GM12878 (cell line): ENCODE results near the gene NDUFS4. TPM values are rescaled to one million over a fixed set of nuclear protein-coding genes. Genes with fewer than 3 reads are reported as not detected.

Source experiments
- ATAC-seq: fragments of 200-7000 bp; cut with Tn5 transposase; 3 replicates; pipeline ENCODE4 v1.9.1; 2020; ENCODE audit warnings: mild to moderate bottlenecking, moderate library complexity
- BruUV-seq: library from RNA; stranded (reverse); fragments of 400-500 nt; replicated peaks from 2 replicates; lab custom pipeline; 2021; lab: Mats Ljungman, UMichigan
- CTCF ChIA-PET: fragments of 300-600 bp; sonication (Branson Sonifier 250); formaldehyde crosslinking; extraction: SDS; loops from one replicate; lab custom pipeline; 2021; ENCODE audit warnings: inconsistent platforms; lab: Yijun Ruan, JAX
- POLR2A ChIA-PET: fragments of 350-600 bp; formaldehyde crosslinking; extraction: SDS; loops from one replicate; lab custom pipeline; 2021; ENCODE audit warnings: inconsistent platforms; lab: Charles Lee
- RAD21 ChIA-PET: fragments of 300-600 bp; sonication (Branson Sonifier 250); formaldehyde crosslinking; loops from one replicate; lab custom pipeline; 2023; ENCODE audit warnings: antibody characterized with exemption; ENCODE audit not compliant: unreplicated experiment; lab: Charles Lee
- SMC1A ChIA-PET: fragments of 300-600 bp; sonication (Branson Sonifier 250); formaldehyde crosslinking; loops from one replicate; lab custom pipeline; 2023; ENCODE audit not compliant: unreplicated experiment, uncharacterized antibody; lab: Charles Lee
- DNase-seq: peaks from one replicate; pipeline ENCODE4 v3.0.0-alpha.2; 2011; ENCODE audit warnings: low read depth, low spot score
- FAIRE-seq: peaks from 3 replicates; lab custom pipeline; 2011; peaks lifted over from hg19 to GRCh38; lab: Jason Lieb, UNC
- H2AFZ ChIP-seq: 2 replicates; pipeline ENCODE4 v1.6.0; 2011; ENCODE audit warnings: low read depth, low read length, control low read depth; ENCODE audit not compliant: control insufficient read depth
- H3K27ac ChIP-seq: 2 replicates; pipeline ENCODE4 v1.5.1; 2011; ENCODE audit warnings: control low read depth; ENCODE audit not compliant: control insufficient read depth, insufficient read depth
- H3K27me3 ChIP-seq, 2 experiments: replicated peaks in 1 of 2; 2 replicates each; pipeline versions ENCODE4 v1.6.0 to v1.6.1; 2011; ENCODE audit warnings: low read length in 1 of 2; ENCODE audit not compliant: control insufficient read depth in 2 of 2, insufficient read depth in 2 of 2
- H3K36me3 ChIP-seq, 2 experiments: 2 replicates each; pipeline ENCODE4 v1.5.1; 2011; ENCODE audit warnings: low read length in 1 of 2; ENCODE audit not compliant: control insufficient read depth in 2 of 2, insufficient read depth in 2 of 2
- H3K4me1 ChIP-seq: 2 replicates; pipeline ENCODE4 v1.6.1; 2011; ENCODE audit warnings: mild to moderate bottlenecking, low read length, moderate library complexity, mixed read lengths; ENCODE audit not compliant: control insufficient read depth, insufficient read depth
- H3K4me2 ChIP-seq: 2 replicates; pipeline ENCODE4 v1.6.0; 2011; ENCODE audit warnings: control low read depth; ENCODE audit not compliant: control insufficient read depth, insufficient read depth
- H3K4me3 ChIP-seq: fragments of 200-600 bp; sonication (generic); 2 replicates; pipeline ENCODE4 v1.5.1; 2016
- H3K79me2 ChIP-seq: 2 replicates; pipeline ENCODE4 v1.6.0; 2011; ENCODE audit warnings: low read length; ENCODE audit not compliant: control insufficient read depth, insufficient read depth
- H3K9ac ChIP-seq: 2 replicates; pipeline ENCODE4 v1.8.0; 2011; ENCODE audit warnings: low read length, control low read depth, mixed read lengths; ENCODE audit not compliant: control insufficient read depth, insufficient read depth
- H3K9me3 ChIP-seq: replicated peaks from 3 replicates; pipeline ENCODE4 v1.5.1; 2011; ENCODE audit warnings: mild to moderate bottlenecking, low read length; ENCODE audit not compliant: control insufficient read depth, insufficient read depth
- H4K20me1 ChIP-seq: 2 replicates; pipeline ENCODE4 v1.6.0; 2011; ENCODE audit not compliant: control insufficient read depth, insufficient read depth
- ATF7 ChIP-seq: fragments of 450-650 bp; IDR thresholded peaks from 2 replicates; pipeline ENCODE4 v1.6.1; 2016; ENCODE audit warnings: low read depth, mild to moderate bottlenecking
- BACH1 ChIP-seq: fragments of 450-650 bp; IDR thresholded peaks from 2 replicates; pipeline ENCODE4 v1.6.1; 2017; ENCODE audit warnings: mild to moderate bottlenecking, borderline replicate concordance
- ETV6 ChIP-seq, 2 experiments: fragments of 450-650 bp in 1 of 2; IDR thresholded peaks in 1 of 2; conservative IDR thresholded peaks in 1 of 2; 2 replicates each; pipeline ENCODE4 v1.6.1; 2014; ENCODE audit warnings: antibody characterized with exemption in 1 of 2, borderline replicate concordance in 1 of 2, low read depth in 1 of 2, mild to moderate bottlenecking in 1 of 2, moderate library complexity in 1 of 2
- MTA2 ChIP-seq: fragments of 450-650 bp; IDR thresholded peaks from 2 replicates; pipeline ENCODE4 v1.6.1; 2016; ENCODE audit warnings: low read depth, mild to moderate bottlenecking, moderate library complexity
- POLR2AphosphoS5 ChIP-seq: IDR thresholded peaks from 2 replicates; pipeline ENCODE4 v1.6.1; 2011; ENCODE audit warnings: mild to moderate bottlenecking, low read length, inconsistent platforms
- POU2F2 ChIP-seq: IDR thresholded peaks from 3 replicates; pipeline ENCODE4 v1.6.1; 2011; ENCODE audit warnings: low read depth, mild to moderate bottlenecking, low read length, borderline replicate concordance
- SMAD1 ChIP-seq: fragments of 450-650 bp; IDR thresholded peaks from 2 replicates; pipeline ENCODE4 v1.6.1; 2018; ENCODE audit warnings: mild to moderate bottlenecking, low read depth; ENCODE audit not compliant: partially characterized antibody
- SMAD5 ChIP-seq: IDR thresholded peaks from 2 replicates; pipeline ENCODE4 v1.6.1; 2016; ENCODE audit warnings: antibody characterized with exemption, low read depth
- USF2 ChIP-seq: IDR thresholded peaks from 2 replicates; pipeline ENCODE4 v1.6.1; 2011; ENCODE audit warnings: low read depth, low read length, improper control_type of control experiment, borderline replicate concordance
- WGBS: methylation state at CpG from one replicate; pipeline ENCODE4 v1.1.6; 2016; ENCODE audit warnings: low lambda C conversion rate; ENCODE audit not compliant: insufficient replicate concordance, insufficient coverage; ENCODE audit errors: missing lambda C conversion rate; 5-methylcytosine and 5-hydroxymethylcytosine counted together
- in situ Hi-C: fragments of 300-500 bp; cut with MboI; formaldehyde crosslinking; loops from 9 replicates; pipeline ENCODE4 v1.14.3; 2018; ENCODE audit warnings: mixed read lengths
- intact Hi-C: fragments of 100-400 bp; cut with micrococcal nuclease; formaldehyde crosslinking; loops from one replicate; pipeline ENCODE4 v1.14.2; 2022; ENCODE audit not compliant: unreplicated experiment
- polyA plus RNA-seq, 11 experiments: library from polyadenylated mRNA; depleted of rRNA in 4 of 11; unstranded in 6 of 11; stranded (reverse) in 5 of 11; fragments of >200 nt; fragmentation: Nextera tagmentation in 4 of 11; fragmentation: Illumina TruSeq in 1 of 11; extraction: Ambion mirVana in 4 of 11; extraction: Trizol in 1 of 11; gene quantifications; 1 replicate in 1 of 11; 2 replicates in 10 of 11; pipeline versions ENCODE4 v1.2.1 to v1.2.3, GENCODE V29; 2011 to 2016; ENCODE audit warnings: inconsistent platforms in 2 of 11, missing spikeins in 2 of 11, low read depth in 1 of 11
- total RNA-seq, 4 experiments: library from RNA; depleted of rRNA in 3 of 4; stranded (reverse); fragments of >200 nt in 3 of 4; fragmentation: Illumina TruSeq in 1 of 4; extraction: Trizol in 1 of 4; gene quantifications; 2 replicates each; pipeline versions ENCODE4 v1.2.1 to v1.2.3, GENCODE V29; 2013 to 2021

Gene NDUFS4
- total and polyA plus RNA-seq, 10 of the 15 experiments (the other 5 are each of a cell fraction or from before 2014, with no cell fraction given): 69.9 to 366 (median 114) TPM

- no peaks in the 10 kb centered on the region for H3K36me3 ChIP-seq
- no peaks in the 10 kb centered on the region; the same call in 2 of the 3 replicates for H3K9me3 ChIP-seq
- ATAC-seq (peak; percentile 70), FAIRE-seq (no peak), DNase-seq (no peak)
- POLR2A ChIA-PET: interaction anchor here (1.0 kb wide), 1 partner anchor 13 kb away, joined by 3 read pairs; no protein-coding TSS in a partner anchor
- in situ Hi-C loops (no loop called here), intact Hi-C loops (no loop called here)
- H3K4me1 ChIP-seq: no peaks in the 10 kb centered on the region
- RAD21 ChIA-PET: no interaction called here
- no peak overlapping the region for H2AFZ ChIP-seq
- no peak overlapping the region for H3K27ac ChIP-seq
- BruUV-seq: no TSS peak
- CTCF ChIA-PET: no interaction called here
- H3K4me2 ChIP-seq: no peak overlapping the region
- no peaks in the 10 kb centered on the region for H3K27me3 ChIP-seq
- peaks cover 10% of the 10 kb centered on the region for H3K79me2 ChIP-seq
- H4K20me1 ChIP-seq: no peaks in the 10 kb centered on the region; the same call in 1 of the 2 replicates
- H3K9ac ChIP-seq: no peak overlapping the region
- H3K4me3 ChIP-seq: no peak overlapping the region
- 100% methylated on average over 1 of the region's 1 CpG for WGBS
- no peak for TF ChIP-seq BACH1
- no peak for TF ChIP-seq USF2
- TF ChIP-seq SMAD1: no peak
- TF ChIP-seq SMAD5: no peak
- SMC1A ChIA-PET: no interaction called here
These were observed 30.3 kb downstream of the NDUFS4 start for GRCh38 chr5:53590759-53591158.

GRCh38 chr5:53594419-53594818, 34.0 kb downstream of the NDUFS4 start:
- no peaks in the 10 kb centered on the region; the same call in 1 of the 2 replicates for H4K20me1 ChIP-seq
- FAIRE-seq: no peak
- ATAC-seq: no peak
- H3K4me1 ChIP-seq: no peaks in the 10 kb centered on the region
- ChIA-PET SMC1A (no interaction called here), POLR2A (no interaction called here), CTCF (no interaction called here), RAD21 (no interaction called here)
- no peak overlapping the region for H3K27ac ChIP-seq
- 91% methylated on average over 1 of the region's 1 CpG for WGBS
- H3K79me2 ChIP-seq: peaks cover 13% of the 10 kb centered on the region
- intact Hi-C loops: no loop called here
- BruUV-seq: no TSS peak
- no peak overlapping the region for H3K9ac ChIP-seq
- no peaks in the 10 kb centered on the region for H3K27me3 ChIP-seq
- no peak overlapping the region for H2AFZ ChIP-seq
- H3K4me2 ChIP-seq: no peak overlapping the region
- no peak overlapping the region for H3K4me3 ChIP-seq
- in situ Hi-C loops: no loop called here
- TF ChIP-seq POU2F2 (no peak), ETV6 (conservative IDR thresholded peaks at IDR 0.05 in 1 of 2, IDR thresholded peaks at IDR 0.05 in 1 of 2; ENCODE audit: borderline replicate concordance in 1 of 2, low read depth in 1 of 2) (no peak), POLR2AphosphoS5 (no peak), ATF7 (no peak), MTA2 (no peak)
- H3K9me3 ChIP-seq: no peaks in the 10 kb centered on the region; the same call in 2 of the 3 replicates
- no peaks in the 10 kb centered on the region for H3K36me3 ChIP-seq
- no peak for DNase-seq
